Ovary (tissue), 9 donors: ENCODE measurements around the gene DAB2IP. TPM values are rescaled to one million over a fixed set of nuclear protein-coding genes. Genes with fewer than 3 reads are reported as not detected.
A peak's percentile ranks its signal among the peaks of the same experiment; 100 is the strongest.

Experiments used
- DNase-seq, 5 donors: peaks; one replicate each; pipeline ENCODE4 v3.0.0-alpha.2; 2019 to 2020
- H3K27ac ChIP-seq, 2 donors: fragments of 200-600 bp; one replicate each; pipeline versions ENCODE4 v1.5.1 to v1.8.0; 2019 to 2022
- H3K27me3 ChIP-seq: fragments of 200-600 bp; one replicate; pipeline ENCODE4 v1.8.0; 2022
- H3K36me3 ChIP-seq: fragments of 200-600 bp; sonication (generic); one replicate; pipeline ENCODE4 v1.5.1; 2019
- H3K4me1 ChIP-seq: one replicate; pipeline ENCODE4 v1.8.1; 2013; ENCODE audit warnings: mild to moderate bottlenecking, moderate library complexity; ENCODE audit not compliant: insufficient read depth
- H3K4me3 ChIP-seq: fragments of 200-600 bp; sonication (generic); one replicate; pipeline ENCODE4 v1.5.1; 2017
- H3K9me3 ChIP-seq, 2 donors: fragments of 200-600 bp in 1 of 2; sonication (generic) in 1 of 2; one replicate each; pipeline versions ENCODE4 v1.5.1 to v1.8.1; 2013 to 2019; ENCODE audit warnings: mild to moderate bottlenecking in 1 of 2, moderate library complexity in 1 of 2
- CTCF ChIP-seq, 3 donors: fragments of 450-650 bp in 2 of 3; fragments of 200-600 bp in 1 of 3; IDR thresholded peaks; one replicate each; pipeline versions ENCODE4 v1.5.1 to v1.8.0; 2016 to 2022; ENCODE audit warnings: antibody characterized with exemption in 3 of 3, mild to moderate bottlenecking in 1 of 3
- EP300 ChIP-seq: sonication (generic); formaldehyde crosslinking; IDR thresholded peaks from one replicate; pipeline ENCODE4 v1.6.1; 2017; ENCODE audit warnings: antibody characterized with exemption
- POLR2A ChIP-seq: fragments of 450-650 bp; IDR thresholded peaks from one replicate; pipeline ENCODE4 v1.6.1; 2017; ENCODE audit warnings: antibody characterized with exemption, mild to moderate bottlenecking, moderate library complexity
- WGBS, 3 donors: extraction: QIAGEN DNeasy Blood & Tissue Kit in 1 of 3; methylation state at CpG; one replicate each; pipeline versions ENCODE4 v1.1.5 to v1.1.7; 2013 to 2017; 5-methylcytosine and 5-hydroxymethylcytosine counted together
- intact Hi-C, 4 donors: fragments of 100-400 bp; cut with DNase I; formaldehyde crosslinking; loops; one replicate each; pipeline versions ENCODE4 v1.11.0 to v1.15.1; 2022 to 2023
- polyA plus RNA-seq, 2 donors: library from polyadenylated mRNA; stranded (reverse); fragments of 200-250 nt in 1 of 2; fragments of 350-450 nt in 1 of 2; fragmentation: Illumina TruSeq in 1 of 2; extraction: RNeasy Lipid Tissue Mini Kit (QIAGEN cat#74804) in 1 of 2; gene quantifications; one replicate each; pipeline ENCODE4 v1.2.3, GENCODE V29; 2013 to 2014
- total RNA-seq, 7 donors: library from RNA; depleted of rRNA in 2 of 7; stranded (reverse); fragments of >200 nt in 2 of 7; fragmentation: NEBNext Ultra II Directional in 3 of 7; extraction: Animal tissue kit (Norgen Biotek cat#: 25700) in 3 of 7; gene quantifications; one replicate each; pipeline versions ENCODE4 v1.1.0 to v1.2.4, GENCODE V29; 2016 to 2023
- donor health status: DM: no; HTN: no; CAD: no; lungs with moderate emphysema.
- donor health status: DM: no; HTN: no; CAD: no.
- donor health status: Bipolar disorder and iron deficiency.
- donor health status: DM: yes; HTN: yes; CAD: no.
- donor health status: DM: no; HTN: no; CAD: no.
- donor health status: DM: yes; HTN: yes; CAD: no.

DAB2IP gene
- total and polyA plus RNA-seq, 9 donors: 9.3 to 95.0 (median 70.6) TPM

GRCh38 chr9:121694001-121694400 lies 42.6 kb downstream of the DAB2IP start:
- no peak for DNase-seq
- no peaks in the 10 kb centered on the region for H3K27me3 ChIP-seq
- H3K4me1 ChIP-seq: peaks cover 16% of the 10 kb centered on the region
- H3K9me3 ChIP-seq: no peaks in the 10 kb centered on the region
- no peak overlapping the region for H3K4me3 ChIP-seq
- intact Hi-C loops: no loop called here
- WGBS, 3 donors: 89 to 90% (median 89%) methylated on average over 5 of the region's 5 CpGs
- peak overlapping the region in 1 of 2 donors; percentile 44 for H3K27ac ChIP-seq
- H3K36me3 ChIP-seq: no peaks in the 10 kb centered on the region
- TF ChIP-seq POLR2A: no peak

GRCh38 chr9:121694600-121694999 lies 43.2 kb downstream of the DAB2IP start:
- H3K27ac ChIP-seq: no peak overlapping the region
- DNase-seq: peak in 1 of 5 donors; percentile 25
- no peaks in the 10 kb centered on the region for H3K36me3 ChIP-seq
- TF ChIP-seq EP300 (no peak), POLR2A (no peak), CTCF (IDR thresholded peaks at IDR 0.05) (no peak)
- intact Hi-C loops: no loop called here
- no peaks in the 10 kb centered on the region for H3K27me3 ChIP-seq
- 86 to 93% (median 89%) methylated on average over 7 of the region's 7 CpGs for WGBS, 3 donors
- peaks cover 17% of the 10 kb centered on the region for H3K4me1 ChIP-seq
- H3K9me3 ChIP-seq: no peaks in the 10 kb centered on the region
- no peak overlapping the region for H3K4me3 ChIP-seq

GRCh38 chr9:121696930-121697329 lies 45.5 kb downstream of the DAB2IP start:
- WGBS, 3 donors: 78 to 87% (median 79%) methylated on average over 1 of the region's 1 CpG
- H3K27me3 ChIP-seq: no peaks in the 10 kb centered on the region
- H3K4me1 ChIP-seq: peaks cover 30% of the 10 kb centered on the region
- no peak for DNase-seq
- no peaks in the 10 kb centered on the region for H3K9me3 ChIP-seq
- H3K36me3 ChIP-seq: no peaks in the 10 kb centered on the region
- intact Hi-C loops: no loop called here
- H3K4me3 ChIP-seq: no peak overlapping the region
- no peak overlapping the region for H3K27ac ChIP-seq
- TF ChIP-seq EP300 (no peak), POLR2A (no peak), CTCF (IDR thresholded peaks at IDR 0.05) (no peak)

- 2 to 9% (median 3%) methylated on average over 35 to 130 of the region's 130 CpGs for WGBS, 3 donors
- peak; percentile 60 to 79 (median 78) for DNase-seq
- peaks cover 22% of the 10 kb centered on the region for H3K4me1 ChIP-seq
- intact Hi-C loops: no loop called here
- H3K27ac ChIP-seq: peak overlapping the region; percentile 40 to 78
- no peaks in the 10 kb centered on the region for H3K27me3 ChIP-seq
- no peaks in the 10 kb centered on the region for H3K9me3 ChIP-seq
- no peaks in the 10 kb centered on the region for H3K36me3 ChIP-seq
- peak overlapping the region; percentile 58 for H3K4me3 ChIP-seq
- TF ChIP-seq CTCF (IDR thresholded peaks at IDR 0.05) (no peak), EP300 (no peak), POLR2A (no peak)
These were observed 47.5 kb downstream of the DAB2IP start for GRCh38 chr9:121698627-121699570.
